OCI-LY1 (cell line): ENCODE data around the gene HOXA10.

Source experiments
- H2AFZ ChIP-seq: fragments of 200-600 bp; sonication (generic), shearing (Covaris generic); 2 replicates; pipeline ENCODE4 v1.6.0; 2014; ENCODE audit warnings: antibody characterized with exemption, mild to moderate bottlenecking, low read length
- H3F3A ChIP-seq: fragments of 200-600 bp; sonication (generic), shearing (Covaris generic); 2 replicates; pipeline ENCODE4 v1.6.0; 2014; ENCODE audit warnings: mild to moderate bottlenecking, antibody characterized with exemption, low read length, moderate library complexity; ENCODE audit not compliant: insufficient read depth
- H3K27ac ChIP-seq: fragments of 200-600 bp; sonication (generic); 2 replicates; pipeline ENCODE4 v1.5.1; 2014; ENCODE audit warnings: low read length, mixed run types, mild to moderate bottlenecking, low read depth; ENCODE audit not compliant: poor library complexity, severe bottlenecking
- H3K27me3 ChIP-seq: fragments of 200-600 bp; sonication (generic); 2 replicates; pipeline ENCODE4 v1.6.0; 2014; ENCODE audit warnings: antibody characterized with exemption, mild to moderate bottlenecking, low read length, moderate library complexity; ENCODE audit not compliant: insufficient read depth
- H3K36me3 ChIP-seq: fragments of 200-600 bp; sonication (generic); 2 replicates; pipeline ENCODE4 v1.6.1; 2014; ENCODE audit warnings: mild to moderate bottlenecking, antibody characterized with exemption, low read length, moderate library complexity, mixed read lengths; ENCODE audit not compliant: insufficient read depth
- H3K4me1 ChIP-seq: fragments of 200-600 bp; sonication (generic); 2 replicates; pipeline ENCODE4 v1.5.1; 2014; ENCODE audit warnings: mild to moderate bottlenecking, low read length, moderate library complexity; ENCODE audit not compliant: insufficient read depth, severe bottlenecking
- H3K4me2 ChIP-seq: fragments of 200-600 bp; sonication (generic), shearing (Covaris generic); 2 replicates; pipeline ENCODE4 v1.6.1; 2014; ENCODE audit warnings: low read length
- H3K4me3 ChIP-seq: fragments of 200-600 bp; sonication (generic); 2 replicates; pipeline ENCODE4 v1.5.1; 2014; ENCODE audit warnings: low read length, low read depth, mild to moderate bottlenecking, mixed read lengths; ENCODE audit not compliant: poor library complexity, severe bottlenecking
- H3K79me2 ChIP-seq: fragments of 200-600 bp; shearing (Covaris generic); 2 replicates; pipeline ENCODE4 v1.6.1; 2016; ENCODE audit warnings: mixed run types, low read length, mixed read lengths; ENCODE audit not compliant: insufficient read depth
- H3K9ac ChIP-seq: fragments of 200-600 bp; sonication (generic), shearing (Covaris generic); 2 replicates; pipeline ENCODE4 v1.6.1; 2014; ENCODE audit warnings: mild to moderate bottlenecking, low read length, mixed read lengths
- H3K9me2 ChIP-seq: fragments of 200-600 bp; sonication (generic), shearing (Covaris generic); 2 replicates; pipeline ENCODE4 v1.6.1; 2014; ENCODE audit warnings: low read depth, mild to moderate bottlenecking, low read length, mixed read lengths
- H3K9me3 ChIP-seq: fragments of 200-600 bp; shearing (Covaris generic); 2 replicates; pipeline ENCODE4 v1.6.1; 2014; ENCODE audit warnings: low read length, mixed read lengths
- H4K20me1 ChIP-seq: fragments of 200-600 bp; sonication (generic), shearing (Covaris generic); 2 replicates; pipeline ENCODE4 v1.6.0; 2016; ENCODE audit warnings: mild to moderate bottlenecking, low read length; ENCODE audit not compliant: insufficient read depth
- CTCF ChIP-seq: fragments of 200-600 bp; sonication (generic), shearing (Covaris generic); IDR thresholded peaks from 2 replicates; pipeline ENCODE4 v1.5.1; 2017; ENCODE audit warnings: mild to moderate bottlenecking, antibody characterized with exemption, low read length, moderate library complexity, mixed read lengths
- EZH2 ChIP-seq: fragments of 200-600 bp; sonication (generic), shearing (Covaris generic); IDR thresholded peaks from 2 replicates; pipeline ENCODE4 v1.8.0; 2017; ENCODE audit warnings: borderline replicate concordance, mixed run types, mild to moderate bottlenecking, antibody characterized with exemption, low read length, moderate library complexity, mixed read lengths

Gene HOXA10

GRCh38 chr7:27167916-27168264 is 6.2 kb downstream of the HOXA10 start:
- Histone ChIP-seq H3K9ac (no peak overlapping the region), H2AFZ (no peak overlapping the region), H3K36me3 (no peaks in the 10 kb centered on the region), H3K4me3 (no peak overlapping the region), H3K27ac (no peak overlapping the region), H4K20me1 (no peaks in the 10 kb centered on the region), H3K4me2 (no peak overlapping the region), H3K9me2 (no peaks in the 10 kb centered on the region), H3K9me3 (no peaks in the 10 kb centered on the region), H3K27me3 (peaks cover 11% of the 10 kb centered on the region; the same call in 1 of the 2 replicates), H3K4me1 (peaks cover 4% of the 10 kb centered on the region), H3K79me2 (no peaks in the 10 kb centered on the region), H3F3A (0 out of 2 replicates have a peak, but pooled peaks cover 3% of the 10 kb centered on the region)
- TF ChIP-seq EZH2, result no peak
- no peak for TF ChIP-seq CTCF

- TF ChIP-seq EZH2, result no peak
- no peak for TF ChIP-seq CTCF
- Histone ChIP-seq H3K27me3 (peaks cover 4% of the 10 kb centered on the region; the same call in 1 of the 2 replicates), H3K36me3 (no peaks in the 10 kb centered on the region), H3K9me2 (no peaks in the 10 kb centered on the region), H3K9me3 (no peaks in the 10 kb centered on the region), H3K79me2 (no peaks in the 10 kb centered on the region), H3K9ac (no peak overlapping the region), H3K4me1 (no peaks in the 10 kb centered on the region), H3K4me3 (no peak overlapping the region), H3F3A (0 out of 2 replicates have a peak, but pooled peaks cover 8% of the 10 kb centered on the region), H2AFZ (no peak overlapping the region), H3K4me2 (no peak overlapping the region), H4K20me1 (no peaks in the 10 kb centered on the region), H3K27ac (no peak overlapping the region)
Measured at GRCh38 chr7:27166531-27167505, 7.3 kb downstream of the HOXA10 start.

GRCh38 chr7:27165996-27166530 is 8.1 kb downstream of the HOXA10 start:
- Histone ChIP-seq H3K9me2 (no peaks in the 10 kb centered on the region), H3K36me3 (no peaks in the 10 kb centered on the region), H3K79me2 (no peaks in the 10 kb centered on the region), H2AFZ (no peak overlapping the region), H3K4me2 (no peak overlapping the region), H4K20me1 (no peaks in the 10 kb centered on the region), H3K27ac (no peak overlapping the region), H3K9me3 (no peaks in the 10 kb centered on the region), H3F3A (0 out of 2 replicates have a peak, but pooled peaks cover 8% of the 10 kb centered on the region), H3K4me1 (peaks cover 4% of the 10 kb centered on the region), H3K27me3 (peaks cover 4% of the 10 kb centered on the region; the same call in 1 of the 2 replicates), H3K4me3 (no peak overlapping the region), H3K9ac (no peak overlapping the region)
- TF ChIP-seq EZH2 (no peak), CTCF (no peak)
